Ishikawa (cell line): ENCODE measurements around the gene BMP6.

Experiments used
- CEBPB ChIP-seq: IDR thresholded peaks from 2 replicates; pipeline ENCODE4 v1.6.1; 2012
- CREB1 ChIP-seq: IDR thresholded peaks from 2 replicates; pipeline ENCODE4 v1.6.1; 2012; ENCODE audit warnings: low read depth
- EGR1 ChIP-seq: IDR thresholded peaks from 2 replicates; pipeline ENCODE4 v1.6.1; 2012
- EP300 ChIP-seq: IDR thresholded peaks from 2 replicates; pipeline ENCODE4 v1.6.1; 2012; ENCODE audit warnings: borderline replicate concordance
- FOXM1 ChIP-seq: IDR thresholded peaks from 2 replicates; pipeline ENCODE4 v1.6.1; 2012; ENCODE audit warnings: low read depth, borderline replicate concordance
- NFIC ChIP-seq: IDR thresholded peaks from 2 replicates; pipeline ENCODE4 v1.6.1; 2012
- RAD21 ChIP-seq: IDR thresholded peaks from 2 replicates; pipeline ENCODE4 v1.6.1; 2012; ENCODE audit warnings: low read depth
- REST ChIP-seq: IDR thresholded peaks from 2 replicates; pipeline ENCODE4 v1.6.1; 2012; ENCODE audit warnings: low read depth, mild to moderate bottlenecking
- TAF1 ChIP-seq: IDR thresholded peaks from 2 replicates; pipeline ENCODE4 v1.6.1; 2012; ENCODE audit warnings: low read depth, mild to moderate bottlenecking
- USF1 ChIP-seq: IDR thresholded peaks from 2 replicates; pipeline ENCODE4 v1.6.1; 2012
- YY1 ChIP-seq: IDR thresholded peaks from 2 replicates; pipeline ENCODE4 v1.6.1; 2012; ENCODE audit warnings: low read depth
- ZBTB7A ChIP-seq: IDR thresholded peaks from 2 replicates; pipeline ENCODE4 v1.6.1; 2012; ENCODE audit warnings: low read depth

- TF ChIP-seq YY1 (no peak), ZBTB7A (no peak), NFIC (no peak), REST (no peak), RAD21 (no peak), CREB1 (no peak), USF1 (no peak), CEBPB (no peak), EP300 (no peak), TAF1 (no peak), EGR1 (no peak), FOXM1 (no peak)
These were observed 20.4 kb upstream of the BMP6 start for GRCh38 chr6:7705483-7705882.
